Measurements from ENCODE around the gene SNTB2. TPM values are rescaled to one million over a fixed set of nuclear protein-coding genes. Genes with fewer than 3 reads are reported as not detected.

Gene SNTB2
- total and polyA plus RNA-seq, 2 of the 13 experiments (the other 11 are each of a cell fraction or from before 2014, with no cell fraction given): 11.5 to 19.2 TPM

DNA sequence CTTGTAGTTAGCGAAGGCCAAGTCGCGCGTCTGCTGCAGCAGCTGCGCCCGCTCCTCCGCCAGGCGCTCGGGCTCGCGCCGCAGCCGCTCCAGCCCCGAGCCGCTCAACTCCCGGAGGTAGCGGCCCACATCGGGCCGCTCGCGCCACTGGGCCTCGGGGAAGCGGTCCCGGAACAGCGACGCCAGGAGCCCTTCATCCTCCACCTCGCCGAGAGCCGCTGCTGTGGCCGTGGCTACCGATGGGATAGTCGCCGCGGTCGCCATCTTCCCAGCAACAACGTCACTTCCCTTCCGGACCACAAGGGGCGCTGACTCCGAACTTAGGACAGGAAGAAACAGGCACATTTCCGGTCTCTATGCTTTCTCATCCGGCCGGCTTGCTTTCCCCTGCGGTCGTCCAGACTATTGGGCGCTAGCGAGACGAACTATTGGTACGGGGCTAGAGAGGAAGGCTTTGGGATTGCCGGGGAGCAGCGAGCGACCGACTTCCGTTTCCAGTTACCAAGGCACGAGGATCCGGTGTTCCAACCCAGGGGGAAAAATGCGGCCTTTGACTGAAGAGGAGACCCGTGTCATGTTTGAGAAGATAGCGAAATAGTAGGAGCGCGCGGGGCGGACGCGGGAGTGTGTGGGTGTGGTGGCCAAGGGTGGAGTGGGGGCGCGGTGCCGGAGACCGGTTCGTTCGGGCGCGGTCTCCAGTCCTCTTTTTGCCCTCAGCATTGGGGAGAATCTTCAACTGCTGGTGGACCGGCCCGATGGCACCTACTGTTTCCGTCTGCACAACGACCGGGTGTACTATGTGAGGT, 152.5 kb downstream of the SNTB2 start, which contains the start of the genes COG8 and NIP7 (continued):
- TF ChIP-seq ZFP82 (CRISPR knock-in tag; IDR thresholded peaks at IDR 0.05; ENCODE audit: borderline replicate concordance): peak; percentile 94; the same call in 1 of the 2 replicates
- TF ChIP-seq NR2F1 (CRISPR knock-in tag; IDR thresholded peaks at IDR 0.05): no peak
- no peak for TF ChIP-seq SETDB1 (CRISPR knock-in tag; IDR thresholded peaks at IDR 0.05; ENCODE audit: borderline replicate concordance)
- TF ChIP-seq, protein P1, sequence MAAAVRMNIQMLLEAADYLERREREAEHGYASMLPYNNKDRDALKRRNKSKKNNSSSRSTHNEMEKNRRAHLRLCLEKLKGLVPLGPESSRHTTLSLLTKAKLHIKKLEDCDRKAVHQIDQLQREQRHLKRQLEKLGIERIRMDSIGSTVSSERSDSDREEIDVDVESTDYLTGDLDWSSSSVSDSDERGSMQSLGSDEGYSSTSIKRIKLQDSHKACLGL (CRISPR knock-in tag; IDR thresholded peaks at IDR 0.05): peak; percentile 90; the same call in 1 of the 2 replicates
- TF ChIP-seq, protein P2, sequence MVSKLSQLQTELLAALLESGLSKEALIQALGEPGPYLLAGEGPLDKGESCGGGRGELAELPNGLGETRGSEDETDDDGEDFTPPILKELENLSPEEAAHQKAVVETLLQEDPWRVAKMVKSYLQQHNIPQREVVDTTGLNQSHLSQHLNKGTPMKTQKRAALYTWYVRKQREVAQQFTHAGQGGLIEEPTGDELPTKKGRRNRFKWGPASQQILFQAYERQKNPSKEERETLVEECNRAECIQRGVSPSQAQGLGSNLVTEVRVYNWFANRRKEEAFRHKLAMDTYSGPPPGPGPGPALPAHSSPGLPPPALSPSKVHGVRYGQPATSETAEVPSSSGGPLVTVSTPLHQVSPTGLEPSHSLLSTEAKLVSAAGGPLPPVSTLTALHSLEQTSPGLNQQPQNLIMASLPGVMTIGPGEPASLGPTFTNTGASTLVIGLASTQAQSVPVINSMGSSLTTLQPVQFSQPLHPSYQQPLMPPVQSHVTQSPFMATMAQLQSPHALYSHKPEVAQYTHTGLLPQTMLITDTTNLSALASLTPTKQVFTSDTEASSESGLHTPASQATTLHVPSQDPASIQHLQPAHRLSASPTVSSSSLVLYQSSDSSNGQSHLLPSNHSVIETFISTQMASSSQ (IDR thresholded peaks at IDR 0.05; ENCODE audit: low read depth): 0 out of 2 replicates have a peak, but pooled peaks have one; percentile 21
- TF ChIP-seq, protein P2 (CRISPR knock-in tag; IDR thresholded peaks at IDR 0.05; ENCODE audit: borderline replicate concordance): peak; percentile 62; the same call in 1 of the 2 replicates
- peak; percentile 75 for TF ChIP-seq HCFC1 (IDR thresholded peaks at IDR 0.05; ENCODE audit: low read depth, low read length)
- no peak for TF ChIP-seq PAF1 (CRISPR knock-in tag; IDR thresholded peaks at IDR 0.05)
- TF ChIP-seq JUND (CRISPR knock-in tag; IDR thresholded peaks at IDR 0.05): no peak
- TF ChIP-seq ZNF264 (CRISPR knock-in tag; IDR thresholded peaks at IDR 0.05): peak; percentile 81
- TF ChIP-seq KDM5A (IDR thresholded peaks at IDR 0.05; ENCODE audit: borderline replicate concordance, low read length): peak; percentile 74
- peak; percentile 78 for TF ChIP-seq ZNF124 (CRISPR knock-in tag; IDR thresholded peaks at IDR 0.05)
- TF ChIP-seq ZNF121 (CRISPR knock-in tag; IDR thresholded peaks at IDR 0.05): peak; percentile 45; the same call in 1 of the 2 replicates
- TF ChIP-seq CCAR2 (optimal IDR thresholded peaks at IDR 0.05; ENCODE audit: low read depth, low read length): no peak
- TF ChIP-seq HDAC6 (IDR thresholded peaks at IDR 0.05; ENCODE audit: low read depth, low read length): no peak
- TF ChIP-seq RFXANK (CRISPR knock-in tag; IDR thresholded peaks at IDR 0.05): 0 out of 2 replicates have a peak, but pooled peaks have one; percentile 78
- no peak for TF ChIP-seq MTA3 (CRISPR knock-in tag; IDR thresholded peaks at IDR 0.05)
- no peak for TF ChIP-seq RFX3 (CRISPR knock-in tag; IDR thresholded peaks at IDR 0.05)
- no peak; the same call in 1 of the 2 replicates for TF ChIP-seq ZNF30 (CRISPR knock-in tag; IDR thresholded peaks at IDR 0.05)
- TF ChIP-seq ZNF619 (CRISPR knock-in tag; IDR thresholded peaks at IDR 0.05): peak; percentile 66; the same call in 1 of the 2 replicates
- TF ChIP-seq, protein P3, sequence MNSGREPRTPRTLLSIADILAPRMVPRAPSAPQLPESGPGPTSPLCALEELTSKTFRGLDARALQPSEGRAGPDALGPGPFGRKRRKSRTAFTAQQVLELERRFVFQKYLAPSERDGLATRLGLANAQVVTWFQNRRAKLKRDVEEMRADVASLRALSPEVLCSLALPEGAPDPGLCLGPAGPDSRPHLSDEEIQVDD (CRISPR knock-in tag; IDR thresholded peaks at IDR 0.05; ENCODE audit: borderline replicate concordance): no peak
- TF ChIP-seq SOX5 (CRISPR knock-in tag; IDR thresholded peaks at IDR 0.05; ENCODE audit: borderline replicate concordance): peak; percentile 68; the same call in 1 of the 2 replicates
- peak; percentile 34; the same call in 1 of the 2 replicates for TF ChIP-seq NR3C1 (CRISPR knock-in tag; IDR thresholded peaks at IDR 0.05)
- TF ChIP-seq, protein P4, sequence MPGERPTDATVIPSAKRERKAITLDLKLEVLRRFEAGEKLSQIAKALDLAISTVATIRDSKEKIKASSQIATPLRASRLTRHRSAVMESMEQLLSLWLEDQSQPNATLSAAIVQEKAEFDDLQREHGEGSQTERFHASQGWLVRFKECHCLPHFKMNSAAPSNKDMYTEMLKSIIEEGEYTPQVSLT (CRISPR knock-in tag; IDR thresholded peaks at IDR 0.05; ENCODE audit: borderline replicate concordance, low read depth): 0 out of 2 replicates have a peak, but pooled peaks have one; percentile 56
